CD8-positive, alpha-beta memory T cell (primary cell): ENCODE results near the gene PKP4. TPM values are rescaled to one million over a fixed set of nuclear protein-coding genes. Genes with fewer than 3 reads are reported as not detected.

ENCODE experiments used
- CTCF ChIA-PET: fragments of 350-600 bp; sonication (Branson Sonifier 250); formaldehyde crosslinking; loops from one replicate; lab custom pipeline; 2021; ENCODE audit warnings: antibody characterized with exemption; lab: Charles Lee
- POLR2A ChIA-PET: fragments of 350-600 bp; sonication (Branson Sonifier 250); formaldehyde crosslinking; loops from one replicate; lab custom pipeline; 2021; ENCODE audit warnings: antibody characterized with exemption; lab: Charles Lee
- DNase-seq, 5 donors: peaks; one replicate each; pipeline versions ENCODE4 v3.0.0 to v3.0.0-alpha.2; 2020 to 2022; ENCODE audit warnings: mixed read lengths in 1 of 5
- H3K27ac ChIP-seq: one replicate; pipeline ENCODE4 v1.7.0; 2013; ENCODE audit warnings: low read depth, mild to moderate bottlenecking, low read length, moderate library complexity
- H3K27me3 ChIP-seq: 2 replicates; pipeline ENCODE4 v1.7.0; 2013; ENCODE audit warnings: low read length, mild to moderate bottlenecking; ENCODE audit not compliant: insufficient read depth, poor library complexity, severe bottlenecking
- H3K36me3 ChIP-seq: 2 replicates; pipeline ENCODE4 v1.7.0; 2013; ENCODE audit warnings: mild to moderate bottlenecking, low read length, moderate library complexity; ENCODE audit not compliant: insufficient read depth
- H3K4me1 ChIP-seq: 2 replicates; pipeline ENCODE4 v1.7.0; 2013; ENCODE audit warnings: mild to moderate bottlenecking, low read length, moderate library complexity; ENCODE audit not compliant: insufficient read depth
- H3K4me3 ChIP-seq: 2 replicates; pipeline ENCODE4 v1.7.0; 2013; ENCODE audit warnings: mild to moderate bottlenecking, low read length
- H3K9me3 ChIP-seq: 2 replicates; pipeline ENCODE4 v1.7.0; 2013; ENCODE audit warnings: mild to moderate bottlenecking, low read length
- H3K27ac Mint-ChIP-seq, 8 donors: one replicate each; pipeline ENCODE4 v1.8.0; 2020 to 2021; ENCODE audit warnings: mixed read lengths in 8 of 8, mild to moderate bottlenecking in 6 of 8, inconsistent platforms in 3 of 8, moderate library complexity in 3 of 8
- H3K27me3 Mint-ChIP-seq, 2 donors: one replicate each; pipeline ENCODE4 v1.8.0; 2020 to 2021; ENCODE audit warnings: mixed read lengths in 2 of 2, mild to moderate bottlenecking in 1 of 2, moderate library complexity in 1 of 2
- H3K36me3 Mint-ChIP-seq, 3 donors: one replicate each; pipeline ENCODE4 v1.8.0; 2020 to 2021; ENCODE audit warnings: mixed read lengths in 3 of 3, inconsistent platforms in 1 of 3, mild to moderate bottlenecking in 1 of 3
- H3K4me1 Mint-ChIP-seq, 3 donors: one replicate each; pipeline ENCODE4 v1.8.0; 2020 to 2021; ENCODE audit warnings: mixed read lengths in 3 of 3, inconsistent platforms in 1 of 3, mild to moderate bottlenecking in 1 of 3
- H3K4me3 Mint-ChIP-seq, 7 donors: one replicate each; pipeline ENCODE4 v1.8.0; 2020 to 2021; ENCODE audit warnings: mixed read lengths in 7 of 7, mild to moderate bottlenecking in 6 of 7, moderate library complexity in 4 of 7, inconsistent platforms in 2 of 7
- H3K9me3 Mint-ChIP-seq, 5 donors: one replicate each; pipeline ENCODE4 v1.8.0; 2020 to 2022; ENCODE audit warnings: mixed read lengths in 5 of 5, mild to moderate bottlenecking in 3 of 5, moderate library complexity in 2 of 5, inconsistent platforms in 1 of 5
- polyA plus RNA-seq: library from polyadenylated mRNA; unstranded; fragments of 300-500 nt; fragmentation: Illumina TruSeq; gene quantifications from one replicate; pipeline ENCODE4 v1.2.3, GENCODE V29; 2021
- total RNA-seq, 2 experiments: library from RNA; stranded (reverse); gene quantifications; one replicate each; pipeline ENCODE4 v1.2.3, GENCODE V29; 2021

The PKP4 gene
- total and polyA plus RNA-seq, 3 experiments from 2014 or later = 1.5 to 32.2 (median 29.6) TPM

- ChIA-PET POLR2A (no interaction called here), CTCF (no interaction called here)
- H3K4me3 Mint-ChIP-seq = no peak overlapping the region
- Histone ChIP-seq H3K27ac (no peak overlapping the region), H3K27me3 (no peaks in the 10 kb centered on the region), H3K4me1 (no peaks in the 10 kb centered on the region), H3K36me3 (no peaks in the 10 kb centered on the region), H3K4me3 (no peak overlapping the region), H3K9me3 (no peaks in the 10 kb centered on the region)
- H3K27ac Mint-ChIP-seq = peak overlapping the region in 1 of 8 donors; percentile 75
- H3K36me3 Mint-ChIP-seq = peaks cover 0 to 4% (median 1%) of the 10 kb centered on the region in 3 donors
- H3K27me3 Mint-ChIP-seq = no peaks in the 10 kb centered on the region
- H3K4me1 Mint-ChIP-seq = no peaks in the 10 kb centered on the region
- no peaks in the 10 kb centered on the region for H3K9me3 Mint-ChIP-seq
- DNase-seq = no peak
Observed at GRCh38 chr2:158651358-158652057, 194.8 kb downstream of the PKP4 start.

GRCh38 chr2:158655628-158656027 lies 198.9 kb downstream of the PKP4 start:
- H3K4me1 ChIP-seq = no peaks in the 10 kb centered on the region
- no peaks in the 10 kb centered on the region for H3K27me3 ChIP-seq
- Mint-ChIP-seq H3K4me3 (no peak overlapping the region), H3K27ac (no peak overlapping the region), H3K27me3 (no peaks in the 10 kb centered on the region), H3K4me1 (no peaks in the 10 kb centered on the region), H3K36me3 (peaks cover 0 to 8% (median 4%) of the 10 kb centered on the region in 3 donors), H3K9me3 (no peaks in the 10 kb centered on the region)
- no peaks in the 10 kb centered on the region for H3K9me3 ChIP-seq
- ChIA-PET POLR2A (no interaction called here), CTCF (no interaction called here)
- H3K27ac ChIP-seq = no peak overlapping the region
- no peak for DNase-seq
- H3K4me3 ChIP-seq = no peak overlapping the region
- H3K36me3 ChIP-seq = no peaks in the 10 kb centered on the region

- Histone ChIP-seq H3K4me3 (no peak overlapping the region), H3K4me1 (no peaks in the 10 kb centered on the region), H3K36me3 (no peaks in the 10 kb centered on the region), H3K9me3 (no peaks in the 10 kb centered on the region), H3K27me3 (no peaks in the 10 kb centered on the region), H3K27ac (no peak overlapping the region)
- no peaks in the 10 kb centered on the region for H3K9me3 Mint-ChIP-seq
- DNase-seq = no peak
- peak overlapping the region in 1 of 8 donors; percentile 3 for H3K27ac Mint-ChIP-seq
- ChIA-PET CTCF (no interaction called here), POLR2A (no interaction called here)
- no peak overlapping the region for H3K4me3 Mint-ChIP-seq
- peaks cover 0 to 8% (median 4%) of the 10 kb centered on the region in 3 donors for H3K36me3 Mint-ChIP-seq
- no peaks in the 10 kb centered on the region for H3K27me3 Mint-ChIP-seq
- H3K4me1 Mint-ChIP-seq = no peaks in the 10 kb centered on the region
Observed at GRCh38 chr2:158656492-158657229, 199.9 kb downstream of the PKP4 start.

- POLR2A ChIA-PET = no interaction called here
- Mint-ChIP-seq H3K9me3 (no peaks in the 10 kb centered on the region), H3K27me3 (no peaks in the 10 kb centered on the region), H3K36me3 (peaks cover 0 to 8% (median 4%) of the 10 kb centered on the region in 3 donors), H3K27ac (peak overlapping the region in 1 of 8 donors; percentile 32), H3K4me3 (no peak overlapping the region), H3K4me1 (no peaks in the 10 kb centered on the region)
- Histone ChIP-seq H3K4me3 (no peak overlapping the region), H3K36me3 (no peaks in the 10 kb centered on the region), H3K9me3 (no peaks in the 10 kb centered on the region), H3K27ac (no peak overlapping the region), H3K4me1 (no peaks in the 10 kb centered on the region), H3K27me3 (no peaks in the 10 kb centered on the region)
- DNase-seq = no peak
- CTCF ChIA-PET = no interaction called here
Observed at GRCh38 chr2:158658396-158658795, 201.6 kb downstream of the PKP4 start.

GRCh38 chr2:158659483-158659882 lies 202.7 kb downstream of the PKP4 start:
- no peaks in the 10 kb centered on the region for H3K4me1 Mint-ChIP-seq
- peaks cover 0 to 10% (median 4%) of the 10 kb centered on the region in 3 donors for H3K36me3 Mint-ChIP-seq
- CTCF ChIA-PET = no interaction called here
- no peaks in the 10 kb centered on the region for H3K9me3 Mint-ChIP-seq
- H3K27ac Mint-ChIP-seq = peak overlapping the region in 1 of 8 donors; percentile 13
- H3K4me1 ChIP-seq = no peaks in the 10 kb centered on the region
- H3K27ac ChIP-seq = no peak overlapping the region
- no peak for DNase-seq
- H3K9me3 ChIP-seq = no peaks in the 10 kb centered on the region
- POLR2A ChIA-PET = no interaction called here
- no peaks in the 10 kb centered on the region for H3K27me3 Mint-ChIP-seq
- no peaks in the 10 kb centered on the region for H3K27me3 ChIP-seq
- no peak overlapping the region for H3K4me3 Mint-ChIP-seq
- H3K36me3 ChIP-seq = no peaks in the 10 kb centered on the region
- no peak overlapping the region for H3K4me3 ChIP-seq

- no peak for DNase-seq
- H3K36me3 Mint-ChIP-seq = peaks cover 0 to 22% (median 5%) of the 10 kb centered on the region in 3 donors
- no peaks in the 10 kb centered on the region for H3K36me3 ChIP-seq
- no peaks in the 10 kb centered on the region for H3K4me1 Mint-ChIP-seq
- POLR2A ChIA-PET = no interaction called here
- no peak overlapping the region for H3K4me3 Mint-ChIP-seq
- no peaks in the 10 kb centered on the region for H3K27me3 ChIP-seq
- no peak overlapping the region for H3K27ac Mint-ChIP-seq
- H3K27ac ChIP-seq = no peak overlapping the region
- H3K9me3 ChIP-seq = no peaks in the 10 kb centered on the region
- H3K27me3 Mint-ChIP-seq = no peaks in the 10 kb centered on the region
- CTCF ChIA-PET = no interaction called here
- no peaks in the 10 kb centered on the region for H3K9me3 Mint-ChIP-seq
- no peaks in the 10 kb centered on the region for H3K4me1 ChIP-seq
- no peak overlapping the region for H3K4me3 ChIP-seq
Observed at GRCh38 chr2:158661231-158661630, 204.5 kb downstream of the PKP4 start.

- Mint-ChIP-seq H3K27me3 (no peaks in the 10 kb centered on the region), H3K4me1 (no peaks in the 10 kb centered on the region), H3K4me3 (no peak overlapping the region), H3K36me3 (peaks cover 0 to 28% (median 5%) of the 10 kb centered on the region in 3 donors), H3K9me3 (no peaks in the 10 kb centered on the region), H3K27ac (no peak overlapping the region)
- ChIA-PET POLR2A (no interaction called here), CTCF (no interaction called here)
- Histone ChIP-seq H3K27me3 (no peaks in the 10 kb centered on the region), H3K9me3 (no peaks in the 10 kb centered on the region), H3K27ac (no peak overlapping the region), H3K4me1 (no peaks in the 10 kb centered on the region), H3K36me3 (no peaks in the 10 kb centered on the region), H3K4me3 (no peak overlapping the region)
- DNase-seq = no peak
Observed at GRCh38 chr2:158662421-158662820, 205.7 kb downstream of the PKP4 start.

- POLR2A ChIA-PET = no interaction called here
- H3K4me3 Mint-ChIP-seq = no peak overlapping the region
Observed at GRCh38 chr2:158663796-158664195, 207.0 kb downstream of the PKP4 start.

More at GRCh38 chr2:158663796-158664195, 207.0 kb downstream of the PKP4 start:
- Mint-ChIP-seq H3K27me3 (no peaks in the 10 kb centered on the region), H3K9me3 (no peaks in the 10 kb centered on the region), H3K36me3 (peaks cover 0 to 32% (median 11%) of the 10 kb centered on the region in 3 donors), H3K4me1 (no peaks in the 10 kb centered on the region), H3K27ac (no peak overlapping the region)
- H3K27ac ChIP-seq = no peak overlapping the region
- H3K9me3 ChIP-seq = no peaks in the 10 kb centered on the region
- no peak overlapping the region for H3K4me3 ChIP-seq
- no peaks in the 10 kb centered on the region for H3K4me1 ChIP-seq
- H3K36me3 ChIP-seq = no peaks in the 10 kb centered on the region
- DNase-seq = no peak
- CTCF ChIA-PET = no interaction called here
- no peaks in the 10 kb centered on the region for H3K27me3 ChIP-seq
